Right atrium auricular region (tissue), 2 donors: ENCODE measurements around the gene TYW3. TPM values are rescaled to one million over a fixed set of nuclear protein-coding genes. Genes with fewer than 3 reads are reported as not detected.

ENCODE experiments used
- DNase-seq: peaks from one replicate; pipeline ENCODE4 v3.0.0-alpha.2; 2019; ENCODE audit warnings: low spot score
- H3K27ac ChIP-seq, 2 donors: fragments of 200-600 bp; sonication (generic); 1 replicate in 1 of 2; 2 replicates in 1 of 2; pipeline ENCODE4 v1.5.1; 2016 to 2019
- H3K27me3 ChIP-seq, 2 donors: fragments of 200-600 bp; sonication (generic); one replicate each; pipeline versions ENCODE4 v1.5.1 to v1.6.0; 2017 to 2019
- H3K36me3 ChIP-seq: fragments of 200-600 bp; sonication (generic); one replicate; pipeline ENCODE4 v1.5.1; 2016
- H3K4me1 ChIP-seq, 2 donors: fragments of 200-600 bp; sonication (generic); one replicate each; pipeline versions ENCODE4 v1.5.1 to v1.6.0; 2017 to 2019
- H3K4me3 ChIP-seq, 2 donors: fragments of 200-600 bp; sonication (generic); 1 replicate in 1 of 2; 2 replicates in 1 of 2; pipeline ENCODE4 v1.5.1; 2017 to 2019; ENCODE audit warnings: mild to moderate bottlenecking in 1 of 2, moderate library complexity in 1 of 2
- H3K9me3 ChIP-seq, 2 donors: fragments of 200-600 bp; sonication (generic); one replicate each; pipeline ENCODE4 v1.5.1; 2019
- CTCF ChIP-seq, 2 donors: fragments of 200-600 bp; sonication (generic); IDR thresholded peaks; one replicate each; pipeline ENCODE4 v1.5.1; 2019; ENCODE audit warnings: antibody characterized with exemption in 2 of 2
- total RNA-seq, 2 donors: library from RNA; depleted of rRNA; stranded (reverse); fragments of >200 nt; gene quantifications; one replicate each; pipeline ENCODE4 v1.1.0, GENCODE V29; 2016

TYW3 gene
- 10 to 100 TPM; 13.9 to 15.0 TPM for total RNA-seq

- peak within 1 kb of the TSS; percentile 85 to 88 for H3K27ac ChIP-seq
- H3K36me3 ChIP-seq, result peaks cover 16% of the 10 kb centered on the region
- no peaks in the 10 kb centered on the region for H3K9me3 ChIP-seq
- H3K4me3 ChIP-seq, result peak within 1 kb of the TSS; percentile 68 to 84
- H3K4me1 ChIP-seq, result peaks cover 0 to 47% of the 10 kb centered on the region in 2 donors
- H3K27me3 ChIP-seq, result no peaks in the 10 kb centered on the region
- no peak for TF ChIP-seq CTCF (IDR thresholded peaks at IDR 0.05)
- peak; percentile 88 for DNase-seq
Measured at GRCh38 chr1:74732960-74733603, at the start of gene TYW3, which contains the start of gene CRYZ. TYW3 (plus strand) TSS chr1:74733152; CDS start chr1:74733245, 93 bp downstream. CRYZ (minus strand) TSS chr1:74733050; CDS start chr1:74724821, 8,229 bp downstream.

GRCh38 chr1:74683656-74684055, 49.3 kb upstream of the TYW3 start:
- Histone ChIP-seq H3K4me3 (no peak overlapping the region), H3K27ac (no peak overlapping the region), H3K36me3 (no peaks in the 10 kb centered on the region), H3K27me3 (no peaks in the 10 kb centered on the region), H3K9me3 (no peaks in the 10 kb centered on the region), H3K4me1 (no peaks in the 10 kb centered on the region)
- no peak for TF ChIP-seq CTCF (IDR thresholded peaks at IDR 0.05)
- DNase-seq, result no peak

GRCh38 chr1:74684301-74684700, 48.7 kb upstream of the TYW3 start:
- Histone ChIP-seq H3K9me3 (no peaks in the 10 kb centered on the region), H3K4me1 (no peaks in the 10 kb centered on the region), H3K27ac (no peak overlapping the region), H3K27me3 (no peaks in the 10 kb centered on the region), H3K36me3 (no peaks in the 10 kb centered on the region), H3K4me3 (no peak overlapping the region)
- no peak for TF ChIP-seq CTCF (IDR thresholded peaks at IDR 0.05)
- no peak for DNase-seq

GRCh38 chr1:74686928-74687327, 46.0 kb upstream of the TYW3 start:
- no peak for TF ChIP-seq CTCF (IDR thresholded peaks at IDR 0.05)

GRCh38 chr1:74689621-74690363, 43.2 kb upstream of the TYW3 start:
- Histone ChIP-seq H3K9me3 (no peaks in the 10 kb centered on the region), H3K27ac (no peak overlapping the region), H3K36me3 (no peaks in the 10 kb centered on the region), H3K4me3 (no peak overlapping the region), H3K27me3 (no peaks in the 10 kb centered on the region), H3K4me1 (no peaks in the 10 kb centered on the region)
- TF ChIP-seq CTCF (IDR thresholded peaks at IDR 0.05), result peak; percentile 66 to 83
- DNase-seq, result no peak

More at GRCh38 chr1:74686928-74687327, 46.0 kb upstream of the TYW3 start:
- Histone ChIP-seq H3K36me3 (no peaks in the 10 kb centered on the region), H3K4me1 (no peaks in the 10 kb centered on the region), H3K4me3 (no peak overlapping the region), H3K27me3 (no peaks in the 10 kb centered on the region), H3K9me3 (no peaks in the 10 kb centered on the region), H3K27ac (no peak overlapping the region)
- no peak for DNase-seq
